Sigmoid colon (tissue), 4 donors: ENCODE results near the gene NEU2.

Experiments
- POLR2A ChIP-seq, 2 donors: fragments of 450-650 bp; IDR thresholded peaks; one replicate each; pipeline ENCODE4 v1.6.1; 2016; ENCODE audit warnings: antibody characterized with exemption in 2 of 2, mild to moderate bottlenecking in 2 of 2, moderate library complexity in 2 of 2
- POLR2AphosphoS5 ChIP-seq, 4 donors: sonication (generic); formaldehyde crosslinking; IDR thresholded peaks; one replicate each; pipeline ENCODE4 v1.6.1; 2017; ENCODE audit warnings: antibody characterized with exemption in 4 of 4

- no peak for TF ChIP-seq POLR2AphosphoS5 (IDR thresholded peaks at IDR 0.05)
- no peak for TF ChIP-seq POLR2A (IDR thresholded peaks at IDR 0.05)
Measured at GRCh38 chr2:233047206-233047605, 14.7 kb downstream of the NEU2 start.
